Measurements from ENCODE around the gene NPFF.

- TF ChIP-seq BRCA1 (IDR thresholded peaks at IDR 0.05; ENCODE audit: low read depth, low read length): no peak
- no peak for TF ChIP-seq MXI1 (IDR thresholded peaks at IDR 0.05; ENCODE audit: low read depth, low read length)
- TF ChIP-seq EZH2 (IDR thresholded peaks at IDR 0.05; ENCODE audit: borderline replicate concordance, control insufficient read depth, low read depth, low read length): no peak
- TF ChIP-seq ZBED1 (IDR thresholded peaks at IDR 0.05; ENCODE audit: borderline replicate concordance): no peak
- TF ChIP-seq FOS (IDR thresholded peaks at IDR 0.05; ENCODE audit: borderline replicate concordance, extremely low read depth, insufficient read length): no peak
- TF ChIP-seq REST (IDR thresholded peaks at IDR 0.05; ENCODE audit: low read depth, low read length): no peak
- no peak for TF ChIP-seq CHD1 (IDR thresholded peaks at IDR 0.05; ENCODE audit: low read depth, low read length)
- TF ChIP-seq CTCF (IDR thresholded peaks at IDR 0.05 in 2 of 3, conservative IDR thresholded peaks at IDR 0.05 in 1 of 3; ENCODE audit: control insufficient read depth in 2 of 3, extremely low read depth in 1 of 3, insufficient read depth in 1 of 3, low read depth in 3 of 3, low read length in 3 of 3): no peak
- TF ChIP-seq MYC (IDR thresholded peaks at IDR 0.05; ENCODE audit: insufficient read depth, insufficient read length, insufficient replicate concordance, low read length, severe bottlenecking): no peak
- no peak for TF ChIP-seq RFX5 (IDR thresholded peaks at IDR 0.05; ENCODE audit: low read depth, low read length)
- no peak for TF ChIP-seq POLR2A (IDR thresholded peaks at IDR 0.05; ENCODE audit: low read depth, low read length)
- TF ChIP-seq USF2 (IDR thresholded peaks at IDR 0.05; ENCODE audit: borderline replicate concordance, low read depth, low read length): no peak
- TF ChIP-seq RAD21 (IDR thresholded peaks at IDR 0.05; ENCODE audit: insufficient read depth, low read depth, low read length): no peak
- no peak for TF ChIP-seq YY1 (IDR thresholded peaks at IDR 0.05; ENCODE audit: low read depth, low read length)
These were observed 11.1 kb upstream of the NPFF start for GRCh38 chr12:53518381-53518780.

Measured in GM12878 (cell line).